Esophagus squamous epithelium (tissue), 5 donors: ENCODE measurements around the gene CENPU. TPM values are rescaled to one million over a fixed set of nuclear protein-coding genes. Genes with fewer than 3 reads are reported as not detected.

Source experiments
- DNase-seq: peaks from one replicate; lab custom pipeline; 2025; lab: John Stamatoyannopoulos, UW
- H3K27ac ChIP-seq, 4 donors: fragments of 200-600 bp; sonication (generic); one replicate each; pipeline ENCODE4 v1.5.1; 2016 to 2019; ENCODE audit warnings: mild to moderate bottlenecking in 1 of 4
- H3K27me3 ChIP-seq, 4 donors: fragments of 200-600 bp; sonication (generic); 1 replicate in 3 of 4; 2 replicates in 1 of 4; pipeline versions ENCODE4 v1.5.1 to v1.6.0; 2017 to 2021; ENCODE audit warnings: antibody characterized with exemption in 1 of 4
- H3K36me3 ChIP-seq, 3 donors: fragments of 200-600 bp; sonication (generic); one replicate each; pipeline ENCODE4 v1.5.1; 2016 to 2019
- H3K4me1 ChIP-seq, 3 donors: fragments of 200-600 bp; sonication (generic); one replicate each; pipeline ENCODE4 v1.5.1; 2017 to 2019
- H3K4me3 ChIP-seq, 4 donors: fragments of 200-600 bp; sonication (generic); 1 replicate in 3 of 4; 2 replicates in 1 of 4; pipeline ENCODE4 v1.5.1; 2016 to 2019; ENCODE audit warnings: mild to moderate bottlenecking in 2 of 4, moderate library complexity in 1 of 4
- H3K9me3 ChIP-seq, 3 donors: fragments of 200-600 bp; sonication (generic); one replicate each; pipeline ENCODE4 v1.5.1; 2016 to 2019
- POLR2A ChIP-seq, 4 donors: fragments of 450-650 bp; IDR thresholded peaks; one replicate each; pipeline ENCODE4 v1.6.1; 2017; ENCODE audit warnings: antibody characterized with exemption in 4 of 4, mild to moderate bottlenecking in 4 of 4, moderate library complexity in 3 of 4
- WGBS, 2 donors: methylation state at CpG; one replicate each; pipeline ENCODE4 v1.1.5; 2018; 5-methylcytosine and 5-hydroxymethylcytosine counted together
- intact Hi-C: fragments of 100-400 bp; cut with DNase I; formaldehyde crosslinking; loops from one replicate; pipeline ENCODE4 v1.15.0; 2022
- total RNA-seq, 4 donors: library from RNA; depleted of rRNA; stranded (reverse); fragments of >200 nt; gene quantifications; one replicate each; pipeline ENCODE4 v1.1.0, GENCODE V29; 2016
- TF ChIP-seq, protein P1 (sequence below), 6 experiments: fragments of 450-650 bp in 4 of 6; fragments of 200-600 bp in 2 of 6; sonication (generic) in 2 of 6; IDR thresholded peaks; one replicate each; pipeline ENCODE4 v1.5.1; 2016 to 2019; ENCODE audit warnings: antibody characterized with exemption in 6 of 6, mild to moderate bottlenecking in 4 of 6, moderate library complexity in 4 of 6
- donor health status: DM: yes; HTN: yes; CAD: no.

CENPU gene
- total RNA-seq, 4 donors from 2014 or later: 4.8 to 34.6 (median 18.1) TPM

DNA sequence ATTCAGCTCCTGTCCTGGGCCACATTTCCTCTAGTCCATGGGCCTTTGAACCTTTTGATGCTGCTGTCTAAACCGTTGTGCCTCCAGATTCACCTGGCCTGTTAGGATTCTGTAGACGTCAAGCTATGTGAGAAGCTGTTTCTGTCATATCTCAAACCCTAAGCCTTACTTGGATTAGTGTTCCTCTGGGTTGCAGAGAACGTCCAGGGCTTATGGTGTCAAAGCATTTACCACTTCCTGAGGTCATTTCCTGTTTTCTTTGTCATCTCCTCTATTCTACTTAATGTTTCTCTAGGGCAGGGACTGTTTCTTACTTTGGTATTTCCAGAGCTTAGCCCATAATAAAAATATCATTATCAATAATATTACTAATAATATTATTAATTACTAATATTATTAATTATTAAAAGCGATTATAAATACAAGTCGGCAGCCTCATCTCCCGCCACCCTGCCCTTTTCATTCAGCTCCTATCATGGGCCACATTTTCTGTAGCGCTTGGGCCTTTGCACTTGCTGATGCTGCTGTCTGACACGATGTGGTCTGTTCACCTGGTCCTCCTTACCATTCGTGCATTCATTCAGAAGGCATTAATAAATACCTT is 65.3 kb downstream of the CENPU start:
- no peak for TF ChIP-seq POLR2A (IDR thresholded peaks at IDR 0.05)
- TF ChIP-seq, protein P1, sequence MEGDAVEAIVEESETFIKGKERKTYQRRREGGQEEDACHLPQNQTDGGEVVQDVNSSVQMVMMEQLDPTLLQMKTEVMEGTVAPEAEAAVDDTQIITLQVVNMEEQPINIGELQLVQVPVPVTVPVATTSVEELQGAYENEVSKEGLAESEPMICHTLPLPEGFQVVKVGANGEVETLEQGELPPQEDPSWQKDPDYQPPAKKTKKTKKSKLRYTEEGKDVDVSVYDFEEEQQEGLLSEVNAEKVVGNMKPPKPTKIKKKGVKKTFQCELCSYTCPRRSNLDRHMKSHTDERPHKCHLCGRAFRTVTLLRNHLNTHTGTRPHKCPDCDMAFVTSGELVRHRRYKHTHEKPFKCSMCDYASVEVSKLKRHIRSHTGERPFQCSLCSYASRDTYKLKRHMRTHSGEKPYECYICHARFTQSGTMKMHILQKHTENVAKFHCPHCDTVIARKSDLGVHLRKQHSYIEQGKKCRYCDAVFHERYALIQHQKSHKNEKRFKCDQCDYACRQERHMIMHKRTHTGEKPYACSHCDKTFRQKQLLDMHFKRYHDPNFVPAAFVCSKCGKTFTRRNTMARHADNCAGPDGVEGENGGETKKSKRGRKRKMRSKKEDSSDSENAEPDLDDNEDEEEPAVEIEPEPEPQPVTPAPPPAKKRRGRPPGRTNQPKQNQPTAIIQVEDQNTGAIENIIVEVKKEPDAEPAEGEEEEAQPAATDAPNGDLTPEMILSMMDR (IDR thresholded peaks at IDR 0.05): no peak
- peaks cover 0 to 28% (median 0%) of the 10 kb centered on the region in 3 donors for H3K4me1 ChIP-seq
- H3K27ac ChIP-seq: peak overlapping the region in 2 of 4 donors; percentile 16 to 44
- DNase-seq: no peak
- H3K27me3 ChIP-seq: no peaks in the 10 kb centered on the region
- H3K36me3 ChIP-seq: peaks cover 0 to 69% (median 11%) of the 10 kb centered on the region in 3 donors
- no peak overlapping the region for H3K4me3 ChIP-seq
- 75 to 81% methylated on average over 9 of the region's 9 CpGs for WGBS, 2 donors
- intact Hi-C loops: no loop called here
- H3K9me3 ChIP-seq: no peaks in the 10 kb centered on the region

GRCh38 chr4:184668096-184668495 is 65.8 kb downstream of the CENPU start:
- Histone ChIP-seq H3K9me3 (no peaks in the 10 kb centered on the region), H3K27me3 (no peaks in the 10 kb centered on the region), H3K36me3 (peaks cover 0 to 64% (median 11%) of the 10 kb centered on the region in 3 donors), H3K4me1 (peaks cover 0 to 28% (median 0%) of the 10 kb centered on the region in 3 donors), H3K27ac (peak overlapping the region in 2 of 4 donors; percentile 16 to 44), H3K4me3 (no peak overlapping the region)
- no peak for DNase-seq
- TF ChIP-seq POLR2A (IDR thresholded peaks at IDR 0.05): no peak
- TF ChIP-seq, protein P1 (IDR thresholded peaks at IDR 0.05): no peak
- intact Hi-C loops: no loop called here
- WGBS, 2 donors: 88 to 93% methylated on average over 7 to 9 of the region's 9 CpGs

DNA sequence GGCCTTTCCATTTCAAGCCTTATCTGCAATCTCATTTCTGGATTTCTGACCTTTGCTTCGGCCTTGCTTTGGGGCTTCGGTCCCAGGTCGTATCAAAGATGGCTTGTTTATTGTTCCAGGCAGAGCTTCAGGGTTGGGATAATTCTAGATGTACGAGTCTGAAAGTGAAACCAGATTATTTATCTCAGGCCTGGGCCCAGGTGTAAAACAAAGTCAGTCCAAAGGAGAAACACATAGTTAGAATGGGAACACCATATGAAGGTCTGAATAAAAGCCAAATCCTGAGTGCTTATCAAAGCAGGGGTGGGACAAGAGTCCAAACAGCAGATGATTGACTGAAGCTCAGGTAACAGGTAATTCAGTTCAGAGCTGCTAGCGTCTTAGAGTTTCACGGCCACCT is 67.2 kb downstream of the CENPU start:
- peaks cover 0 to 26% (median 0%) of the 10 kb centered on the region in 3 donors for H3K4me1 ChIP-seq
- WGBS, 2 donors: 81 to 86% methylated on average over 5 to 6 of the region's 6 CpGs
- no peak overlapping the region for H3K4me3 ChIP-seq
- H3K9me3 ChIP-seq: no peaks in the 10 kb centered on the region
- H3K27ac ChIP-seq: no peak overlapping the region
- H3K36me3 ChIP-seq: peaks cover 0 to 53% (median 4%) of the 10 kb centered on the region in 3 donors
- no peaks in the 10 kb centered on the region for H3K27me3 ChIP-seq
- no peak for DNase-seq
- intact Hi-C loops: no loop called here
- no peak for TF ChIP-seq POLR2A (IDR thresholded peaks at IDR 0.05)
- TF ChIP-seq, protein P1 (IDR thresholded peaks at IDR 0.05): no peak

- DNase-seq: no peak
- no peak for TF ChIP-seq POLR2A (IDR thresholded peaks at IDR 0.05)
- TF ChIP-seq, protein P1 (IDR thresholded peaks at IDR 0.05): no peak
- Histone ChIP-seq H3K27ac (no peak overlapping the region), H3K27me3 (no peaks in the 10 kb centered on the region), H3K36me3 (peaks cover 0 to 55% (median 4%) of the 10 kb centered on the region in 3 donors), H3K4me1 (peaks cover 0 to 13% (median 0%) of the 10 kb centered on the region in 3 donors), H3K4me3 (no peak overlapping the region), H3K9me3 (no peaks in the 10 kb centered on the region)
- intact Hi-C loops: no loop called here
- 67 to 70% methylated on average over 6 of the region's 6 CpGs for WGBS, 2 donors
Observed at GRCh38 chr4:184664445-184665210, 69.3 kb downstream of the CENPU start.

DNA sequence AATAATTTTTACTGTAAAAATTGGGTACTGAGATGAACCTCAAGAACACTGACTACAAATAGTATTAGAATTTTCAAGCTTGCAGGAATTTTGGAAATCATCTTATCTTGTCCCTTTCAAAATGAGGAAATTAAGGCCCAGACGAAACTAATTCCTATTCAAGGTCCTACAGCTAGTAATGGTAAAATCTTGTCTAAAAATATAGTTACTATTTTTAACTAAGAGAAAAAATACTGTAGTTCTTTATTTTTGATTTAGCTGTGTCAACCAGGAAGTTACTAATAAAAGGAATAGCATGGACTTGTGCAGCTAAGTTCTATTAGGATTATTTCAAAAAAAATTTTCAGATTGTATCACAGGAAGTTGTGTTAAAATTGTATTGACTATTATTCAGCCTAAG is 71.7 kb downstream of the CENPU start:
- H3K4me1 ChIP-seq: no peaks in the 10 kb centered on the region
- TF ChIP-seq POLR2A (IDR thresholded peaks at IDR 0.05): no peak
- TF ChIP-seq, protein P1 (IDR thresholded peaks at IDR 0.05): no peak
- H3K27me3 ChIP-seq: no peaks in the 10 kb centered on the region
- no peak for DNase-seq
- WGBS, 2 donors: 63 to 73% methylated on average over 1 of the region's 1 CpG
- H3K36me3 ChIP-seq: peaks cover 0 to 52% (median 4%) of the 10 kb centered on the region in 3 donors
- no peak overlapping the region for H3K4me3 ChIP-seq
- intact Hi-C loops: no loop called here
- no peak overlapping the region for H3K27ac ChIP-seq
- no peaks in the 10 kb centered on the region for H3K9me3 ChIP-seq
